HepG2 (cell line): ENCODE results near the gene ZMYND8.

Experiments
- AKNA ChIP-seq: sonication (generic); formaldehyde crosslinking; IDR thresholded peaks from 2 replicates; pipeline ENCODE4 v1.4.0; 2020; ENCODE audit warnings: missing genetic modification reagents, borderline replicate concordance
- CTCF ChIP-seq: sonication (generic); formaldehyde crosslinking; IDR thresholded peaks from 2 replicates; pipeline ENCODE4 v1.5.0; 2020; ENCODE audit warnings: mild to moderate bottlenecking, missing genetic modification reagents, moderate library complexity
- EZH2 ChIP-seq: conservative IDR thresholded peaks from 2 replicates; pipeline ENCODE4 v1.6.1; 2012; ENCODE audit warnings: mild to moderate bottlenecking, low read depth, low read length, moderate library complexity
- HNRNPUL1 ChIP-seq: fragments of 200-400 bp; formaldehyde crosslinking; IDR thresholded peaks from 2 replicates; pipeline ENCODE4 v1.6.1; 2017; ENCODE audit warnings: low read depth, mild to moderate bottlenecking, low read length, moderate library complexity
- JARID2 ChIP-seq: sonication (generic); formaldehyde crosslinking; IDR thresholded peaks from 2 replicates; pipeline ENCODE4 v1.8.1; 2023; ENCODE audit warnings: missing genetic modification reagents, inconsistent platforms; ENCODE audit not compliant: insufficient replicate concordance
- LRRFIP1 ChIP-seq: sonication (generic); formaldehyde crosslinking; conservative IDR thresholded peaks from 2 replicates; pipeline ENCODE4 v1.4.0; 2020; ENCODE audit warnings: missing genetic modification reagents
- POLR2A ChIP-seq, 2 experiments: IDR thresholded peaks; 2 replicates each; pipeline ENCODE4 v1.6.1; 2011; ENCODE audit warnings: low read depth in 2 of 2, low read length in 2 of 2, mild to moderate bottlenecking in 1 of 2, moderate library complexity in 1 of 2; ENCODE audit not compliant: insufficient read depth in 1 of 2
- POLR2AphosphoS5 ChIP-seq: IDR thresholded peaks from 2 replicates; pipeline ENCODE4 v1.6.1; 2012; ENCODE audit warnings: low read depth, low read length
- ZMYM3 ChIP-seq: sonication (generic); formaldehyde crosslinking; IDR thresholded peaks from 2 replicates; pipeline ENCODE4 v1.5.1; 2020; ENCODE audit warnings: mild to moderate bottlenecking, missing genetic modification reagents
- ZNF263 ChIP-seq: sonication (generic); formaldehyde crosslinking; IDR thresholded peaks from 2 replicates; pipeline ENCODE4 v1.4.0; 2020; ENCODE audit warnings: missing genetic modification reagents
- ZNF720 ChIP-seq: sonication (generic); formaldehyde crosslinking; IDR thresholded peaks from 2 replicates; pipeline ENCODE4 v1.4.0; 2020; ENCODE audit warnings: missing genetic modification reagents
- ZNF766 ChIP-seq: sonication (generic); formaldehyde crosslinking; IDR thresholded peaks from 2 replicates; pipeline ENCODE4 v1.5.0; 2020; ENCODE audit warnings: missing genetic modification reagents, borderline replicate concordance

GRCh38 chr20:47318586-47319516 is 37.6 kb downstream of the ZMYND8 start:
- TF ChIP-seq JARID2 (CRISPR knock-in tag) (no peak), POLR2AphosphoS5 (no peak), ZNF720 (CRISPR knock-in tag) (no peak), POLR2A (IDR thresholded peaks at IDR 0.05; ENCODE audit: insufficient read depth in 1 of 2, low read depth in 2 of 2, low read length in 2 of 2) (peak; percentile 28 to 30; a peak in 3 of 4 replicates), ZNF766 (no peak), LRRFIP1 (CRISPR knock-in tag) (no peak), AKNA (CRISPR knock-in tag) (no peak), CTCF (CRISPR knock-in tag) (no peak), ZMYM3 (CRISPR knock-in tag) (no peak), EZH2 (no peak), HNRNPUL1 (no peak), ZNF263 (CRISPR knock-in tag) (peak; percentile 52; the same call in 1 of the 2 replicates)
